Stromal cell of bone marrow (primary cell): ENCODE results near the gene CEP55.

Experiments
- DNase-seq: peaks from one replicate; pipeline ENCODE4 v3.0.0-alpha.2; 2012; ENCODE audit warnings: low read depth

Gene CEP55

GRCh38 chr10:93566435-93567276 is 70.2 kb downstream of the CEP55 start, which contains the start of gene FFAR4:
TSS of gene FFAR4 (plus strand) at chr10:93566665. CDS start at chr10:93566721, 56 bp downstream.
- no peak for DNase-seq

DNA sequence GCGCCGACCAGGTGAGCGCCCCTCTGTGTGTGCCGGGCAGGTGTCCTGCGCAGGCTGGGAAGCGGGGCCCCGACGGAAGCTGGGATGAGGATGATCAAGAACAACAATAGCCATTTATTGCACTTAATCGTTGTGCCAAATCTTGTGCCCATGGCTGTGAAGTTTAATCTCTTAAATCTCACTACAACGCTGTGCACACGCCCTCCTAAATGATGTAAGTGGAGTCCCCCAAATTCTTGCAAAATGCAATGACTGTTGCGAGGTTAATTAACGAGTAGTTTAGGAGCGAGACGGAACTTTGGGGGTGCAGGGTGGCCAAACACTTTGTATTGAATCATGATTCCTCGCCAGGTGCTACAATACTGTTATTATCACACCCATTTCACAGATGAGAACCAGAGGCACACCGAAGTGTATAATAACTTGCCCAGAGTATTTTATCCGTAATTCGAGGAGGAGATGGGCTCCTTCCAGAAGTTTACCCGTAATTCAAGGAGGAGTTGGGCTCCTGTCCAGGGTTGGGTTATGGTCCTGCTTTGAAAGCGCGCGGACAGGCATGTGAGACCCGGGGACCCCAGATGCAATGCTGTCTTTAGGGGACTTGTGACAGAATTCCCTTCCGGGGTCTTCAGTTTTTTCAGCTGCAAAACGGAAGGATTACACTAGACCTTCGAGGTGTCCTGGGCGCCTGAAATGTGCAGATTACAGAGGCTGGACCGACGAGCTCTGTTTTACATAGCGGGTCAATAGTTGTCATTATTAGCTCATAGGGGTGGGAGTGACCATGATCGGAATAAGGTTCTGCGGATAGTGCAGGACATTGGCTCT is 71.1 kb downstream of the CEP55 start:
- DNase-seq = no peak

DNA sequence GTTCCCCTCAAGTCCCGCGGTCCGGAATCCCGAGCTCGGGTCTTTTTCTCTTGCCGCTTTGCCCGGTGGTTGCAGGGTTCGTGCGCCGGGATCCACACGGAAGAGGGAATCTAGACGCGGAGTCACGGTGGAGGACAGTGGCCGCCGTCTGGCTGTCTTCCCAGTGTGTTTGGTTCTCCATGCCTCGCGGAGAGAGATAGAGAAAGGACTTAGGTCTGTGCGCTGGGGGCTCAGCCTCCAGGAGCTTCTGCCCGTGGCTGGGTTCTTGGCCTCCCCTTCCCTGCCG is 71.6 kb downstream of the CEP55 start:
- DNase-seq = no peak

DNA sequence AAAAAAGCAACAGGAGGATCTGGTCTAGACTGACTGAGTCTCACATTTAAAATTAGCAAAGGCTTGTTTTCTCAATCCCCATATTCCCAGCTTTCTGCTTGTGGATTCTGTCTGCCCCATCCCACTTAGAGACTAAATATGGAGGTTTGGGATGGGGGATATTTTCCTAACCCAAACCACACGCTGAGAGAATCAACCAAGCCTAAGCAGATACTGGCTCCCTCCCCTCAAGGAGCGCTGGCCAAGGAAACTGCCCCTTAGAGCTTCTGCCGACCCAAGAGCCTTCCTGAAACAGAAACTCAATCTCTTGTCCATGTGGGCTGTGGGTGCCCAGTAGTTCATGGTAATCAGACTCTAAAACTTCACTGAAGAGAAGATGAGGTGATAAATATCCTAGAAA is 74.0 kb downstream of the CEP55 start:
- DNase-seq = no peak

GRCh38 chr10:93572606-93573005 is 76.2 kb downstream of the CEP55 start:
- DNase-seq = no peak

- DNase-seq = no peak
These were observed 76.9 kb downstream of the CEP55 start for GRCh38 chr10:93573051-93573909.

GRCh38 chr10:93573924-93574323 is 77.5 kb downstream of the CEP55 start:
- DNase-seq = no peak

DNA sequence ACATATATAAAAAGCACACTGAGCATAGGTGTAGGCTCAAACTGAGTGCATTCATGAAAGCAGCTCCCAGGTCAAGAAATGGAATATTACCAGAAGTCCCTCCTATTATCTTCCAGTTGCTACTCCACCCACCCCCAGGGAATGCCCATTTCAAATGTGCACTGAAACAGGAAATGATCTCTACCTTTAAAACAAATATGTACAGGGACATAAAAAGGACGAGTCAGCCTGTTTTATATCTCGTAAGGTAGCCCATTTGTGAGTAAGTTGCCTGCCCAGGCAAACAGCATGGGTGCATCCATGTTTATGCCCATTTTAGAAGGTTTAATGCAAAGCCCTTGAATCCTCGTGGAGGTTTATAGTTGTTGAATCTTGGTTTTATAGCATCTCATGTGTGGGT is 80.5 kb downstream of the CEP55 start:
- DNase-seq = no peak

GRCh38 chr10:93577565-93577964 is 81.2 kb downstream of the CEP55 start:
- no peak for DNase-seq
